Measurements from ENCODE around the gene INSM1.
"Not testable (repeated sequence)": the region's sequence is repeated elsewhere in the genome, so short reads cannot be mapped to it uniquely, and the experiment has no call there.

Gene INSM1

GRCh38 chr20:20367575-20368417, at the start of gene INSM1:
TSS of gene INSM1 (plus strand) at chr20:20368104. CDS start at chr20:20368268, 164 bp downstream.
- DNase-seq, result no peak

DNA sequence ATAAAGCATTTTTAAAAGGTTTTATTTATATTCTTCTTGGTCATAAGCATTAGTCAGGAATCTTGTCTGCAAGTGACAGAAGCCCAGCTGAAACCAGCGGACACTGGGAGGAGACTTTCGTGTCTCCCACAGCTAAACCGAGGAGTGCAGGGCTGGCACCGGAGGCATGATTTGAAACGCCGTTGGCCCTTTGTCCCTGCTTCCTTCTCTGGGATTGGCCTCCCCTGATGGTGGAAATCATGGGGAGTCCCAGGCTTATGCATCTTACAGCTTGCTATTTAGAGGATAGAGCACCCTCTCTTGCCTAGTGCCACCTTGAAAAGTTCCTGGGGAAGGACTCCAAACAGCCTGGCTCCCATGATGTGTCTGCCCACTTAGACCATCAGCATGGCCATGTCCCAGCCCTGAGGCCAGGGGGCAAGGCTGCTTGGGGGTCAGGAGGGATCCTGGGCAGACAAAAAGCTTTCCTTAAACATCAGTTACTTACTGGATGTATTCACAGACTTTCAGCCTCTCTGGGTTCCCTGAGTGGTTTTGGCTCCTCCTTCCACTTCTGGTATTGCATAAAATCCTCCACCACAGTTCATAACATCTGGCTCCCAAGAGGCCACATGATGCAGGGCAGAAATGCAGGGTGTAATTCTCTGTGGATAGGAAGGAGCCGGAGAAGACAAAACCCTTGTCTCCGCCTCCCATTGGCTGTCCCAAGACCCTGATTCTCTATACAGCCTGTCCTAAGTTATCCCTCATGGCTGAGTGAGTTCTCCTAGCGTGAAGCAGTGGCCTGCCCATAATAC, 49.3 kb upstream of the INSM1 start:
- DNase-seq, result no peak

- no peak for DNase-seq
These were observed 46.8 kb upstream of the INSM1 start for GRCh38 chr20:20321134-20321533.

- no peak for DNase-seq
These were observed 46.0 kb upstream of the INSM1 start for GRCh38 chr20:20321917-20322316.

DNA sequence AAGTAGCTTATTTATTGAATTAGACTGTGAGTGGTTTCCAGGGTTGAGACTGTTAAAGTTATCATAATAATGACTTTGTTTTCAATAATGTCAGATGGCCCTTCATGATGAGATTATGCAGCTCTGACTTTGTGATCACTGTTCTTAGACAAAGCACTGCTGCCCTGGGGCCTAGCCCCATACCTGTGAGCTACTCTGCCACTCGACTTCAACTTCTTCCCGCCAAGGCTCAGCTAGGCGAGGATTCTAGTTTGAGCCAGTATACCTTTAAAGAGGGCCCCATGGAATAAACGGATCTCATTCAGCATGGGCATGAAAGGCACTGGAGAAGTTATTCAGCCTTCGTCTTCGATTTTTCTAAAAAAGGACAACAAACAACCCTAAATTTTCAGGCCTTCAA, 45.0 kb upstream of the INSM1 start:
- no peak for DNase-seq

- no peak for DNase-seq
These were observed 40.2 kb upstream of the INSM1 start for GRCh38 chr20:20327746-20328145.

- DNase-seq, result no peak
These were observed 38.3 kb upstream of the INSM1 start for GRCh38 chr20:20329564-20329963.

- no peak for DNase-seq
These were observed 36.7 kb upstream of the INSM1 start for GRCh38 chr20:20331156-20331555.

GRCh38 chr20:20331817-20332216, 36.1 kb upstream of the INSM1 start:
- no peak for DNase-seq

DNA sequence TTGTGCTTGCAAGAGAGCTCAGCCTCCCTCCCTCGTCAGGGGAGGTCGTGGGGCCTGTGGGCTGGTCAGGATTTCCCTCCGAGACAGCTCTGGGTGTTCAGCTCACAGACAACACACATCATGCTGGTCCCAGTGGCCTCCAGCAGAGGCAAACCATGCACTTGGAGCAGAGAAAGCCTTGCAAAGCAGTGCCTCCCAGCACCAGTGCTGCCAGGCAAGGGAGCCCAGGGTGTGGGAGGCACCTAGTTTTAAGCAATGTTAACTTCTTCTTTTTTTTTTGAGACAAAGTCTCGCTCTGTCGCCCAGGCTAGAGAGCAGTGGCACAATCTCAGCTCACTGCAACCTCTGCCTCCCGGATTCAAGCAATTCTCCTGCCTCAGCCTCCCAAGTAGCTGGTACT, 34.0 kb upstream of the INSM1 start:
- DNase-seq, result no peak

GRCh38 chr20:20334489-20334888, 33.4 kb upstream of the INSM1 start:
- DNase-seq, result no peak

- DNase-seq, result no peak
These were observed 29.7 kb upstream of the INSM1 start for GRCh38 chr20:20338133-20338730.

- no peak for DNase-seq
These were observed 27.5 kb upstream of the INSM1 start for GRCh38 chr20:20340443-20340842.

DNA sequence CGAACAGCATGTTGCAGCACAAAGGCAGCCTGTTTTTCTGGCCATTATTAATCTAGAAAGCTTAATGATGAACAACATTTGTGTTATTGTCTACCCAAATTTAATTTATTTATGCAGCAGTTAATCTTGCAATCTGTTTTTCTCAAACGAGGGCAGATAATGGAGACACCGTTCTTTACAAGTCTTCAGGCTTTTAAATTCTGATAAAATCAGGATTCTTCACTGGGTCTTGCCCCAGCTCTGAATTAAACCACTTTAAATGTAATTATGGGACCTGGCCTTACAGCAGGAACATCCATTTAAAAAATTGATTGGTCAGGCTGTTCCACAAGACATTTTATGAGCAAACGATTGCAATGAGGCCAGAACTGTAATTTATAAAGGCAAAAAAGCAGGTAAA, 26.5 kb upstream of the INSM1 start:
- no peak for DNase-seq

- DNase-seq, result no peak
These were observed 25.8 kb upstream of the INSM1 start for GRCh38 chr20:20342066-20342465.

DNA sequence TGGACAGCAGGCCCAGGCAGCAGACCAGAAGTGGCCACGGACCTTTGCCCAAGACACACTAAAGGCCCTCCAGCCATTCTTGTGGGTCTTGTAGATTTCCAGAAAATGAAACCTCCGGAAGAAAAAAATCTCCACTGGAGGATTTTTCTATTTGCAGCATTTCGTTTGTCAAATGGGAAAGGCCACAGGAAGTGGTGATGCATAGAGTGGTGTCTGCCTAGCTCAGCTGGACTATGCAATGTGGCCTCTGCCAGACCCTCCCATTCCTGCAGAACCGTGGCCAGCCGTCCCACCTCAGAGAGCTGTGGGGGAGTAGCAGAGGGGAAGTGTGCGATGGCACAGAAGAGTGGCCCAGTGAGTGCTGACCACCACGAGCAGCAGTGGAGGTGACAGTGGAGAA, 24.0 kb upstream of the INSM1 start:
- DNase-seq, result no peak

DNA sequence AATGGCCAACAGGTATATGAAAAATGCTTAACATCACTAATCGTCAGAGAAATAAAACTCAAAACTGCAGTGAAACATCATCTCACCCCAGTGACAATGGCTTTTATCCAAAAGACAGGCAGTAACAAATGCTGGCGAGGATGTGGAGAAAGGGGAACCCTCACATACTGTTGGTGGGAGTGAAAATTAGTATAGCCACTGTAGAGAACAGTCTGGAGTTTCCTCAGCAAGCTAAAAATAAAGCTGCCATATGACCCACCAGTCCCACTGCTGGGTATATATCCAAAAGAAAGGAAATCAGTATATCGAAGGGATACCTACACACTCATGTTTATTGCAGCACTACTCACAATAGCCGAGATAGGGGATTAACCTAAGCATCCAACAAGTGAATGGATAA, 23.4 kb upstream of the INSM1 start:
- no peak for DNase-seq

GRCh38 chr20:20353576-20353975, 14.3 kb upstream of the INSM1 start:
- no peak for DNase-seq

DNA sequence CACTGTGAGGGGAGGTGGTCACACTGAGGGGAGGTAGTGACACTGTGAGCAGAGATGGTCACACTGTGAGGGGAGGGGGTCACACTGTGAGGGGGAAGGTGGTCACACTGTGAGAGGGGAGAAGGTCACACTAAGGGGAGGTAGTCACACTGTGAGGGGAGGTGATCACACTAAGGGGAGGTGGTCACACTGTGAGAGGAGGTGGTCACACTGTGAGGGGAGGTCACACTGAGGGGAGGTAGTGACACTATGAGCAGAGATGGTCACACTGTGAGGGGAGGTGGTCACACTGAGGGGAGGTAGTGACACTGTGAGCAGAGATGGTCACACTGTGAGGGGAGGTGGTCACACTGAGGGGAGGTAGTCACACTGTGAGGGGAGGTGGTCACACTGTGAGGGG, 12.4 kb upstream of the INSM1 start:
- DNase-seq, result not testable (repeated sequence)

DNA sequence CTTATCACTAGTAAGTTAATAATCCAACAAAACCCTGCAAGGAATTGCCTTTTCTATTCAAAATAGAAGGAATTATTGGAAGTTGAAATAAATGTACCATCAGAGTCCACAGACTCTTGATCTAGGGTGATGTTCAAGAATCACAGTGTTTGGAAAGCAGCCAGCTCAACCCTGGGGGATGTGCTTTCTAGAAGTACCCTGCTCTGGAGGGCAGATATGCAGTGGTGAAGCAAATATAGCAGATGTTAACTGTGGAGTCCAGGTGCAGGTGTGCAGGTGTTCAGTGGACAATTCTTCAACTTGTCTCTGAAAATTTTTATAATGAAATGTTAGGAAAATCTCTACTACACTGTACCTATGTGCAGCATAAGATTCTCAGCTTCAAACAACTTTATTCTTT, 9.1 kb upstream of the INSM1 start:
- no peak for DNase-seq

- no peak for DNase-seq
These were observed 8.3 kb upstream of the INSM1 start for GRCh38 chr20:20359628-20360027.

DNA sequence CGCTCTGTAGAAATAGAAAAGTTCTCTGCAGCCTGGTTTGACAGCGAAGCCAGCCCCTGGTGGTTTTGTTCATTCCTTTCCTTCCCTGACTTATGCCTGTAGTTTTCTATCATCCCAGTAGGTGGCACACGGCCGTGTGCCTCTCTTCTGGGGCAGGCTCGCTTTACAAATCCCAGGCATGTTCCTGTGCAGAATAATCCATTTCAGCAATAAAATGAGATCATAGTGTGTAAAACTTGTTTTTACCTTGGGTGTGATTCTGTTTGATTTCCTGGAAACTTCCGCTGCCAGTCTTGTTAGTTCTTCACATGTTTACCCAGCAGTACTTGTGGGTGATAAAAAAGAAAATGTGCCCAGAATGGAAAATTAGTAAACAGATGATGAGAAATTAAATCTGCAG, 7.4 kb upstream of the INSM1 start:
- peak; percentile 42 for DNase-seq

- DNase-seq, result no peak
These were observed 5.0 kb upstream of the INSM1 start for GRCh38 chr20:20362774-20363433.
